ENCODE measurements around the gene GNG7. TPM values are rescaled to one million over a fixed set of nuclear protein-coding genes. Genes with fewer than 3 reads are reported as not detected.
A peak's percentile ranks its signal among the peaks of the same experiment; 100 is the strongest.
"Not testable (repeated sequence)": the region's sequence is repeated elsewhere in the genome, so short reads cannot be mapped to it uniquely, and the experiment has no call there.

GNG7 gene
- total RNA-seq, 1 donor from 2014 or later: 0.68 TPM

- ATAC-seq: no peak
Observed at GRCh38 chr19:2675892-2676291, 26.6 kb downstream of the GNG7 start.

- ATAC-seq: peak; percentile 17
Observed at GRCh38 chr19:2670217-2670616, 32.3 kb downstream of the GNG7 start.

- no peak for ATAC-seq
Observed at GRCh38 chr19:2668175-2668763, 34.2 kb downstream of the GNG7 start.

- ATAC-seq: not testable (repeated sequence)
Observed at GRCh38 chr19:2667349-2667748, 35.1 kb downstream of the GNG7 start.

- ATAC-seq: no peak
Observed at GRCh38 chr19:2666344-2666994, 36.0 kb downstream of the GNG7 start.

- ATAC-seq: no peak
Observed at GRCh38 chr19:2665103-2665502, 37.4 kb downstream of the GNG7 start.

- ATAC-seq: peak; percentile 68
Observed at GRCh38 chr19:2663920-2664571, 38.4 kb downstream of the GNG7 start.

GRCh38 chr19:2661615-2662014, 40.9 kb downstream of the GNG7 start:
- no peak for ATAC-seq

GRCh38 chr19:2659856-2660432, 42.5 kb downstream of the GNG7 start:
- ATAC-seq: no peak

GRCh38 chr19:2656533-2656932, 46.0 kb downstream of the GNG7 start:
- ATAC-seq: no peak

- peak; percentile 20 for ATAC-seq
Observed at GRCh38 chr19:2653710-2654707, 48.5 kb downstream of the GNG7 start.

GRCh38 chr19:2653218-2653617, 49.3 kb downstream of the GNG7 start:
- no peak for ATAC-seq

- no peak for ATAC-seq
Observed at GRCh38 chr19:2652504-2653099, 49.9 kb downstream of the GNG7 start.

GRCh38 chr19:2651002-2651733, 51.3 kb downstream of the GNG7 start:
- ATAC-seq: not testable (repeated sequence)

- no peak for ATAC-seq
Observed at GRCh38 chr19:2650515-2650914, 52.0 kb downstream of the GNG7 start.

- peak; percentile 95 for ATAC-seq
Observed at GRCh38 chr19:2648528-2648937, 54.0 kb downstream of the GNG7 start.

GRCh38 chr19:2648099-2648498, 54.4 kb downstream of the GNG7 start:
- ATAC-seq: no peak

GRCh38 chr19:2646866-2647535, 55.5 kb downstream of the GNG7 start:
- no peak for ATAC-seq

- no peak for ATAC-seq
Observed at GRCh38 chr19:2645826-2646225, 56.7 kb downstream of the GNG7 start.

GRCh38 chr19:2643123-2643737, 59.3 kb downstream of the GNG7 start:
- not testable (repeated sequence) for ATAC-seq
